GM19455 (cell line): Measurements from ENCODE around the gene ZNF879.

Experiments used
- ATAC-seq: cut with Tn5 transposase; IDR thresholded peaks from one replicate; pipeline ENCODE4 v1.9.1; 2021; ENCODE audit not compliant: unreplicated experiment

ZNF879 gene

GRCh38 chr5:179006564-179006963 lies 17.0 kb upstream of the ZNF879 start:
- no peak for ATAC-seq

GRCh38 chr5:179008667-179009066 lies 14.9 kb upstream of the ZNF879 start:
- ATAC-seq: no peak

- no peak for ATAC-seq
These were observed 9.5 kb downstream of the ZNF879 start for GRCh38 chr5:179033004-179033580.

DNA sequence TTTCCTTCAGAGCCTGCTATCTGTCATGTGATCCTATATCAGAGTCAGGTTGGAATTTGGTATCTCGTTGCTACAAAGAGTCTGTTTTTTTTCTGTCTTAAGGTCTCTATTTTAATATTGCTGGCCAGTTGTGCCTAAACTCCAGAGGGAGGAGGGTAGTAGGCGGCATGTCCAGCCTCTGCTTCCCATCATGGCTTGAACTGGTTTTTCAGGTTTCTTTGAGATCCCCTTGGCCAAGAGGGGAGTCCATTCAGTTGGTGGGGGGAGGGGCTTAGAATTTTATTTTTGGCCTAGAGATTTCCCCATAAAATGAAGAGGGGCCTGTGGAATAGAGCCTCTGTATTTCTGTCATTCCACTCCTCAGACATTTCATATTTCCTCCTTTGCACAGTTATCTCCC lies 21.2 kb downstream of the ZNF879 start:
- no peak for ATAC-seq

- ATAC-seq: no peak
These were observed 28.2 kb downstream of the ZNF879 start for GRCh38 chr5:179051784-179052183.

DNA sequence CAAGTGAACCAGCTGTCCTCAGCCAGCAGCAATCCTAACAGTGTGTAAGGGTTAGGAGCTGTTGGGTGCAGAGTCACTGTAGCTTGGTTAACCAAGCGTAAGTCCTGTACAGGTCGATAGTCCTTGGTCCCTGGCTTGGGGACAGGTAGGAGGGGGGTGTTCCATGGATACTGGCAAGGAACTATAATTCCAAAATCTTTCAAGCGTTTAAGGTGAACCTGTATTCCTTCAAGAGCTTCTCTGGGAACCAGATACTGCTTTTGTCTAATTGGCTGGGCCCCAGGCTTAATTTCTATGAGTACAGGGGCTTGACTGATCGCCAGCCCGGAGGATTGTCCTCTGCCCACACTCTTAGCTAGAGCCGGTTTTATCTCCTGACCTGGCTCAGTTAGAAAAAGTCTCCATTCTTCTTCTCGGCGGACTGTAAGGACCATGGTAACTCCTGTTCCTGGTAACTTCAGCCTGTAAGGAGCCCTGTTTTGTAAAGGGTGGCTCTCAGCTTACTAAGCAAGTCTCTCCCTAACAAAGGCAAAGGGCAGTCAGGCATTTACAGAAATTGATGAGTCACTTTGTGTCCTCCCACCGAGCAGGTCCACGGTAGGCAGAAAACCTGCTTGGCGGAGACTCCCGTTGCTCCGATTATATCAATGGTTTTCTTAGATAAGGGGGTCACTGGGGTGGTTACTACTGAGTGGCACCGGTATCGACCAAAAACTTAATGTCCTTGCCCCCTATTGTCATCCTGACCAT lies 30.6 kb downstream of the ZNF879 start:
- no peak for ATAC-seq

DNA sequence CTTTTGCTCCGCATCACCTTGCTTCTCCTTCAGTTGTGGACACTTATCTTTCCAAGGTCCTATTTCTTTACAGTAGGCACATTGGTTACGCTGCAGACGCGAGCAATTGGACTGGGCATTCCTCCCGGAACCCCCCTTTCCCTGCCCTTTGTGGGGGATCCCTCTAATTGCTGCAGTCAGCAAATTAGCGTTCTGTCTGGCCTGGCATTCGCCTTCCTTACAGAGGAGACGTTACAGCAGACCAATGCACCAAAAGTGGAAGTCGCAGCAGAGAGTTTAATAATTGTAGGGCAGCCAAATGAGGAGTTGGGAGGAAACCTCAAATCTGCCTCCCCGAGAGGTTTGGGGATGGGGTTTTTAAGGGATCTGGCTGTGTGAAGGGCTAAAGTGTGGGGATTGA lies 31.3 kb downstream of the ZNF879 start:
- ATAC-seq: no peak

- ATAC-seq: no peak
These were observed 31.8 kb downstream of the ZNF879 start for GRCh38 chr5:179055436-179055835.

DNA sequence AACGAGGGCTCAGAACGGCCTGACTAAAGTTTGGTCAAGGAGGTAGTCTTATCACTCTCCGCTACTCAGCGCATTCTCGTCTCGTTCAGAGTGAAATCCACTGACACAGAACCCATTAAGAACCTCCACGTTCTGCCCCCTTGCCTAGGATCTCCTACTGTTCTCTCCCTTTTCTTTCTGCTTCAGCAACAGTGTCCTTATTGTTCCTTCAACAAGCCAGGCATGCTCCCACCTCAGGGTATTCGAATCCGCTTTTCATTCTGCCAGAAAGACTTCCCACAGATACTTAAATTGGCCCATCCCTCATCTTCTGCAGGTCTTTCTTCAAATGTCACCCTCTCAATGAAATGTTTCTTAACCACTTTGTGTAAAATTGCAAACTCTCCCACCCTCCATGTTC lies 32.2 kb downstream of the ZNF879 start:
- ATAC-seq: no peak

- no peak for ATAC-seq
These were observed 36.8 kb downstream of the ZNF879 start, which contains the start of gene ZNF354C for GRCh38 chr5:179060116-179061008. Gene ZNF354C (plus strand): TSS chr5:179060373. CDS start chr5:179062069, 1,696 bp downstream.

GRCh38 chr5:179061025-179061424 lies 37.4 kb downstream of the ZNF879 start:
- ATAC-seq: no peak

DNA sequence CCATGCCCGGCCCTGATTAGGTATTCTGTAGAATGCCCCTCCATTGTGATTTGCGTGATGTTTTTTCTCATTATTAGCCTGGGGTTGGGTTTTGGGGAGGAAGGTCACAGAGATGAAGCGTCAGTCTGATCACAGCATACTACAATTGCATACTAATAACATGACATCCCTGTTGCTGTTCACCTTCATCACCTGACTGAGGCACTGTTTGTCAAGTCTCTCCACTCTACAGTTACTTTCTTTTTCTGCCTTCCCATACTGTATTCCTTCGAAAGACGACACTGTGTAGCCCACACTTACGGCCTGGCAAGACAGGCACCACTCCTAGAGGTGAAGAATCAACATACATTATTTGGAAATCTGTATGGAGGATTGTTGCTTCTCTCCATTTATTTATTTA lies 42.1 kb downstream of the ZNF879 start:
- no peak for ATAC-seq

GRCh38 chr5:179079165-179079987 lies 55.8 kb downstream of the ZNF879 start:
- ATAC-seq: no peak

- ATAC-seq: no peak
These were observed 57.1 kb downstream of the ZNF879 start for GRCh38 chr5:179080724-179081123.
